SH-SY5Y (cell line): Measurements from ENCODE around the gene ITSN1.

ENCODE experiments used
- GATA2 ChIP-seq: IDR thresholded peaks from 2 replicates; pipeline ENCODE4 v1.6.1; 2011; ENCODE audit warnings: mild to moderate bottlenecking, low read depth, low read length
- GATA3 ChIP-seq: IDR thresholded peaks from 2 replicates; pipeline ENCODE4 v1.6.1; 2011; ENCODE audit warnings: low read depth, mild to moderate bottlenecking, low read length, moderate library complexity

DNA sequence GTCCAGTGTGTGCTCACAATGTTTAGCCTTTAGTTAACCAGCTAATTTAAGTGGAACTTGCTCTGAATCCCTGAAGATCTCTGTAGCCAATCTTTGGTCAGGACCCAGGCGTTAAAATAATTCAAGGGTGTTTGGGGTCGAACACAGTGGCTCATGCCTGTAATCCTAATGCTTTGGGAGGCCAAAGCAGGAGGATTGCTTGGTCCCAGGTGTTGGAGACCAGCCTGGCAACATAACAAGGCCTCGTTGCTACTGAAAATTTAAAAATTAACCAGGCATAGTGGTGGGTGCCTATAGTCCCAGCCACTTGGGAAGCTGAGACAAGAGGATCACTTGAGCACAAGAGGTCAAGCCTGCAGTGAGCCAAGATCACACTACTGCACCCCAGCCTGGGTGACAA is 94.3 kb downstream of the ITSN1 start:
- no peak for TF ChIP-seq GATA3
- TF ChIP-seq GATA2, result no peak
